ENCODE measurements around the gene ZNF860.

The ZNF860 gene

DNA sequence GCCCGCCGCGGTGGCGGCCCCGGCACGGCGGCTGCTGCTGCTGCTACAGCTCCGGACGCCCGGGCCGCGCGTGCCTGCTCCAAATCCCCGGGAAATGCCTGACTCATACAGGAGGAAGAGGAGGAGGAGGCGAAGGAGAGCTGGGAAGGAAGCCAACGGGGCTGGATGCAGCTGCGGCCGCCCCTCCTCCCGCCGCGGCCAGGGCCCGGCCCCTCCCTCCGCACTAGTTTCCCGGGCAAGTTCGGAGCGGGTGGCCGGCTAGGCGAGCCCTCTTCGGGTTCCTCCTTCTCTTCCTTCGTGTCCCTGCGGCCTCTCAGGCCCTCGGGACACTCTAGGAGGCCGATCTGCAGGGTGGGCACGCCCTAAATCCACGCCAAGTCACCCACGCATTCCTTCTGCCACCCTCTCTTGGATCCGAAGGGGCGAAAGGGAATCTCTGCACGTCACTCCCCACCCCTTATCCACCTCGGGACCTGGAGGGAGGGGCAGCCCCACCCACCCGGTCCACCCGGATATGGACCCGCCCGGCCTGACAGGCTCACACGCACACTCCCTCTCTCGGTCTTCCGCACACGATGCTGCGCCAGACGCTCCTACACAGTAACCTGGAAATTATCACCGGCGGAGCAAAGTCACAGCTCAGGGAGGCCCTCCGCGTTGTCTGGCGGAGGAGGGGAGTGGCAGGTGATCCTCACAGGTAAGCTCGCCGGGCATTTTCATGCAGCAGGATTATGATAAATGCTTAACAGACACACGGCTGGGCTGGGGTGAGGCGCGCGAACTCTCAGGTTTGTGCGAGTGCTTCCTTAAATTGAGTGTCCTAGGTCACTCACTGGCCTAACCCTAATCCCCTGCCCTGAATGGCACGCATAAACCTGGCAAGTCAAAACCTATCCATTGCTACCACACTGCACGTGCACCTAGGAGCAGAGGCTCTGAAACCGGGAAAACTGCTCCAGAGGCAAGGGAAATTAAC lies at the start of gene ZNF860, which contains the start of gene OSBPL10:
Gene ZNF860 (plus strand): TSS at position 545 of the 976 bp plus-strand sequence. CDS start 7,330 bp downstream, outside the sequence.
Gene OSBPL10 (minus strand): TSS at position 57 of the 976 bp plus-strand sequence. CDS start 83 bp downstream, outside the sequence.
- Histone ChIP-seq H3K4me1 (ENCODE audit: control insufficient read depth, insufficient read depth, low read length) (peaks cover 14% of the 10 kb centered on the region), H3K4me3 (ENCODE audit: low read length) (peak within 1 kb of the TSS; percentile 62), H3K9ac (ENCODE audit: low read length) (peak within 1 kb of the TSS; percentile 82), H3K27me3 (ENCODE audit: control insufficient read depth, insufficient read depth, low read length) (no peaks in the 10 kb centered on the region), H3K9me3 (ENCODE audit: control insufficient read depth, low read length) (no peaks in the 10 kb centered on the region), H3K36me3 (ENCODE audit: control insufficient read depth, insufficient read depth, low read length) (no peaks in the 10 kb centered on the region)

- Histone ChIP-seq H3K27me3 (ENCODE audit: control insufficient read depth, insufficient read depth, low read length) (no peaks in the 10 kb centered on the region), H3K9ac (ENCODE audit: low read length) (no peak overlapping the region), H3K4me3 (ENCODE audit: low read length) (no peak overlapping the region), H3K9me3 (ENCODE audit: control insufficient read depth, low read length) (no peaks in the 10 kb centered on the region), H3K4me1 (ENCODE audit: control insufficient read depth, insufficient read depth, low read length) (peaks cover 5% of the 10 kb centered on the region), H3K36me3 (ENCODE audit: control insufficient read depth, insufficient read depth, low read length) (no peaks in the 10 kb centered on the region)
Observed at GRCh38 chr3:31932990-31933389, 48.6 kb upstream of the ZNF860 start.

DNA sequence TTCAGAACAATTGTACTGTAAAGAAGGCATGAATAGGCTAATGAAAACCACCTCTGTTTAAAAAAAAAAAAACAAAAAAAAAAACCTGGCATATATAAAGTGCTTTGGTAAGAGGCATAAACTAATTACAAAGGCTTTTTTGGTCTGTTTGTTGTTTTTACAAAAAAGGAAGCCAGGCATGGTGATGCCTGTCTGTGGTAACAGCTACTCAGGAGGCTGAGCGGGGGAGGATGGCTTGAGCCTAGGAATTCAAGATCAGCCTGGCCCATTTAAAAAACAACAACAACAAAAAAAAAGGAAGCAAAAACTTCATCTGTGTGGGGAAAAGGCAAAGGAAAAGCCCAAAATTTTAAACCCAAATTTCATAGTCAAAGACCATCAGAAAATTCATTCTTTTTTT lies 47.5 kb upstream of the ZNF860 start:
- Histone ChIP-seq H3K4me1 (ENCODE audit: control insufficient read depth, insufficient read depth, low read length) (peaks cover 5% of the 10 kb centered on the region), H3K9ac (ENCODE audit: low read length) (no peak overlapping the region), H3K27me3 (ENCODE audit: control insufficient read depth, insufficient read depth, low read length) (no peaks in the 10 kb centered on the region), H3K9me3 (ENCODE audit: control insufficient read depth, low read length) (no peaks in the 10 kb centered on the region), H3K36me3 (ENCODE audit: control insufficient read depth, insufficient read depth, low read length) (no peaks in the 10 kb centered on the region), H3K4me3 (ENCODE audit: low read length) (no peak overlapping the region)

DNA sequence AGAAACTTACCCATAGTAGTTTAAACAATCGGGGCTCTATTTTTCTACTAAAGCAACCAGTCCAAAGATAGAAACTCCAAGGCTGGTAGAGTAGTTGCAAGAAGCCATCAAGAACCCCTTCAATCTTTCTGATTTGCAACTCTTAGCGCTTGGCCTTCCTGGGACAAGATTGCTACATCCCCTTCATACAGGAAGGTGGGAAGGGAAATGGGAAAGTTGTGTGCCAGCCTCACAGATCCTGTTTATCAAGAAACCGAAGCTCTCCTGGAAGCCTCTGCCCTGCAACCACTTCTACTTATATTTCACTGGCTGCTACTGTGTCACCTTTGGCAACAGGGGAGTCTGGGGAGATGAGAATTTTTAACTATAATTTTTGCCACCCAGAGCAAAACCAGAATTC lies 46.7 kb upstream of the ZNF860 start:
- no peak overlapping the region for H3K4me3 ChIP-seq (ENCODE audit: low read length)
- no peak overlapping the region for H3K9ac ChIP-seq (ENCODE audit: low read length)
- no peaks in the 10 kb centered on the region for H3K9me3 ChIP-seq (ENCODE audit: control insufficient read depth, low read length)
- H3K27me3 ChIP-seq (ENCODE audit: control insufficient read depth, insufficient read depth, low read length) = no peaks in the 10 kb centered on the region
- H3K4me1 ChIP-seq (ENCODE audit: control insufficient read depth, insufficient read depth, low read length) = peaks cover 5% of the 10 kb centered on the region
- H3K36me3 ChIP-seq (ENCODE audit: control insufficient read depth, insufficient read depth, low read length) = no peaks in the 10 kb centered on the region

- Histone ChIP-seq H3K27me3 (ENCODE audit: control insufficient read depth, insufficient read depth, low read length) (no peaks in the 10 kb centered on the region), H3K4me1 (ENCODE audit: control insufficient read depth, insufficient read depth, low read length) (peaks cover 10% of the 10 kb centered on the region)
Observed at GRCh38 chr3:31936420-31937060, 45.0 kb upstream of the ZNF860 start.

DNA sequence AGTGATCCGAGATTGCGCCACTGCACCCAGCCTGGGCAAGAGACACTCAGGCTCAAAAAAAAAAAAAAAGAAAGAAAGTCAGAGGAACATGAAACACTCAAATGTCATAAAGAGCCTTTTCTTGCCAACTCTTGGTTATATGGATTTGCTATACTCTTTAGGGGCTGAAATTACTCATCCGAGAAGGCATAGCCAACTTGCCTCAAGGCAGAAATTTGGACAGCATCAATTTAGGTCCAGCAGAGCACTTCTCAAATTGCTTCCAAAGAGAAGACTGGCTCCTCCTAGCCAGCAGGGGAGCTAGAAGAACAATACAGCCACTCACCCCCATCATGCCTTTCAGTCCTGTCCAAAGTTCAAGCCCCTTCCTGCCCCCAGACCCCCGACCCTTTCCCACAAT lies 44.3 kb upstream of the ZNF860 start:
- Histone ChIP-seq H3K36me3 (ENCODE audit: control insufficient read depth, insufficient read depth, low read length) (no peaks in the 10 kb centered on the region), H3K9me3 (ENCODE audit: control insufficient read depth, low read length) (no peaks in the 10 kb centered on the region), H3K27me3 (ENCODE audit: control insufficient read depth, insufficient read depth, low read length) (no peaks in the 10 kb centered on the region), H3K9ac (ENCODE audit: low read length) (no peak overlapping the region), H3K4me3 (ENCODE audit: low read length) (no peak overlapping the region), H3K4me1 (ENCODE audit: control insufficient read depth, insufficient read depth, low read length) (peaks cover 13% of the 10 kb centered on the region)

More at GRCh38 chr3:31936420-31937060, 45.0 kb upstream of the ZNF860 start:
- Histone ChIP-seq H3K9me3 (ENCODE audit: control insufficient read depth, low read length) (no peaks in the 10 kb centered on the region), H3K9ac (ENCODE audit: low read length) (no peak overlapping the region), H3K4me3 (ENCODE audit: low read length) (no peak overlapping the region), H3K36me3 (ENCODE audit: control insufficient read depth, insufficient read depth, low read length) (no peaks in the 10 kb centered on the region)

DNA sequence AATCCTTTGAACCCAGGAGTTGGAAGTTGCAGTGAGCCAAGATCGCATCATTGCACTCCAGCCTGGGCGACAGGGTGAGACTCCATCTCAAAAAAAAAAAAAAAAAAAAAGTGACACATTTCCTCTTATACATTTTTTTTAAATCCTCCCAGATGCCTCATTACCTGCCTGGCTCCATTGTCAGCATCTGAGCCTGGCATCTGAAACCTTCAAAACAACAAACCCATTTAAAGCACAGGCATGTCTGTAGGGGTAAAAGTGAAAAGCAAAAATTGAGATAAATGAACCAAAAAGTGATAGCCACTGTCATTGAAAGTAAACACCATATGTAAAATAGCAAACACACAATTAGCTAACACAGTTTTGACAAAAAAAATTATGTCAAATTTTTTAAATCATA lies 39.1 kb upstream of the ZNF860 start:
- Histone ChIP-seq H3K36me3 (ENCODE audit: control insufficient read depth, insufficient read depth, low read length) (no peaks in the 10 kb centered on the region), H3K4me1 (ENCODE audit: control insufficient read depth, insufficient read depth, low read length) (peaks cover 19% of the 10 kb centered on the region), H3K4me3 (ENCODE audit: low read length) (no peak overlapping the region), H3K9me3 (ENCODE audit: control insufficient read depth, low read length) (no peaks in the 10 kb centered on the region), H3K27me3 (ENCODE audit: control insufficient read depth, insufficient read depth, low read length) (no peaks in the 10 kb centered on the region), H3K9ac (ENCODE audit: low read length) (no peak overlapping the region)

DNA sequence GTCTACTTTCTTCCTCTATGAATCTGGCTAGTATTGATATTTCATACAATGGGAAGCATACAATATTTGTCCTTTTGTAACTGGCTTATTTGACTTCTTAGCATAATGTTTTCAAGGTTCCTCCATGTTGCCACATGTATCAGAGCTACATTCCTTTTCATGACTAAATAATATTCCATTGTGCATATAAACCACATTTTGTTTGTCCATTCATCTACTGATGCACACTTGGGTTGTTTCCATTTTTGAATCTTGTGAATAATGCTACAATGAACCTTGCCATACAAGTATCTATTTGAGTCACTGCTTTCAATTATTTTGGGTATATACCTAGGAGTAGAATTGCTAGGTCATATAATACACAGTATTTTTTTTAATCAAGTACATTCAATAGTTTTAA lies 38.5 kb upstream of the ZNF860 start:
- no peaks in the 10 kb centered on the region for H3K9me3 ChIP-seq (ENCODE audit: control insufficient read depth, low read length)
- no peak overlapping the region for H3K9ac ChIP-seq (ENCODE audit: low read length)
- no peaks in the 10 kb centered on the region for H3K27me3 ChIP-seq (ENCODE audit: control insufficient read depth, insufficient read depth, low read length)
- no peaks in the 10 kb centered on the region for H3K36me3 ChIP-seq (ENCODE audit: control insufficient read depth, insufficient read depth, low read length)
- H3K4me1 ChIP-seq (ENCODE audit: control insufficient read depth, insufficient read depth, low read length) = peaks cover 24% of the 10 kb centered on the region
- H3K4me3 ChIP-seq (ENCODE audit: low read length) = no peak overlapping the region

- peaks cover 32% of the 10 kb centered on the region for H3K4me1 ChIP-seq (ENCODE audit: control insufficient read depth, insufficient read depth, low read length)
- H3K4me3 ChIP-seq (ENCODE audit: low read length) = no peak overlapping the region
- no peaks in the 10 kb centered on the region for H3K27me3 ChIP-seq (ENCODE audit: control insufficient read depth, insufficient read depth, low read length)
- H3K9ac ChIP-seq (ENCODE audit: low read length) = no peak overlapping the region
- no peaks in the 10 kb centered on the region for H3K9me3 ChIP-seq (ENCODE audit: control insufficient read depth, low read length)
- no peaks in the 10 kb centered on the region for H3K36me3 ChIP-seq (ENCODE audit: control insufficient read depth, insufficient read depth, low read length)
Observed at GRCh38 chr3:31945738-31946052, 35.9 kb upstream of the ZNF860 start.

- Histone ChIP-seq H3K4me3 (ENCODE audit: low read length) (no peak overlapping the region), H3K4me1 (ENCODE audit: control insufficient read depth, insufficient read depth, low read length) (peaks cover 25% of the 10 kb centered on the region), H3K27me3 (ENCODE audit: control insufficient read depth, insufficient read depth, low read length) (no peaks in the 10 kb centered on the region), H3K9ac (ENCODE audit: low read length) (no peak overlapping the region), H3K36me3 (ENCODE audit: control insufficient read depth, insufficient read depth, low read length) (no peaks in the 10 kb centered on the region), H3K9me3 (ENCODE audit: control insufficient read depth, low read length) (no peaks in the 10 kb centered on the region)
Observed at GRCh38 chr3:31946484-31947081, 35.0 kb upstream of the ZNF860 start.

GRCh38 chr3:31947162-31947561 lies 34.4 kb upstream of the ZNF860 start:
- Histone ChIP-seq H3K36me3 (ENCODE audit: control insufficient read depth, insufficient read depth, low read length) (no peaks in the 10 kb centered on the region), H3K9ac (ENCODE audit: low read length) (no peak overlapping the region), H3K27me3 (ENCODE audit: control insufficient read depth, insufficient read depth, low read length) (no peaks in the 10 kb centered on the region), H3K4me3 (ENCODE audit: low read length) (no peak overlapping the region), H3K4me1 (ENCODE audit: control insufficient read depth, insufficient read depth, low read length) (peaks cover 23% of the 10 kb centered on the region), H3K9me3 (ENCODE audit: control insufficient read depth, low read length) (no peaks in the 10 kb centered on the region)

DNA sequence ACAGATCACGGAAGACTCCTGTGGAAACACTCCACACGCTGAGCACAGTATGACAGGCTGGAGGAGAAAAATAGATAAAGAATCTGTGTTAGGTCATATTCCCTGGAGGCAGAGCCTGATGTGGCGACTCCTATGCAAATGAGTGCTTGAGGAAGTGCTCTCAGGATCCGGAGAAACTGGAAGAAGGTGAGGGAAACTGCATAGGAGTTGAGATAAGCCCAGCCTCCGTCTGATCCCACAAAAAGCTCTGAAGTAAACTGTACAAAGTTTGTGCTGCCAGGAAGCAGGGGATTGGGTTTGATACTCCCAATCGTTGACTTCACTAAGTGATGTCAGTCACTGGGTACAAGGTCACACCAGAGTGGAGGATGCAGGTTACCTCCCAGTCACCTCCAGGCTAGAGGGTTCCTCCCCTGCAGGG lies 33.9 kb upstream of the ZNF860 start:
- no peak overlapping the region for H3K9ac ChIP-seq (ENCODE audit: low read length)
- peaks cover 23% of the 10 kb centered on the region for H3K4me1 ChIP-seq (ENCODE audit: control insufficient read depth, insufficient read depth, low read length)
- no peaks in the 10 kb centered on the region for H3K27me3 ChIP-seq (ENCODE audit: control insufficient read depth, insufficient read depth, low read length)
- no peaks in the 10 kb centered on the region for H3K36me3 ChIP-seq (ENCODE audit: control insufficient read depth, insufficient read depth, low read length)
- H3K4me3 ChIP-seq (ENCODE audit: low read length) = no peak overlapping the region
- H3K9me3 ChIP-seq (ENCODE audit: control insufficient read depth, low read length) = no peaks in the 10 kb centered on the region
